Measurements from ENCODE around the gene CEP85. TPM values are rescaled to one million over a fixed set of nuclear protein-coding genes. Genes with fewer than 3 reads are reported as not detected.

The CEP85 gene
- total and polyA plus RNA-seq, 9 of the 15 experiments (the other 6 are each of a cell fraction or from before 2014, with no cell fraction given): 42.1 to 140 (median 92.6) TPM

- TF ChIP-seq FOXP4 (CRISPR knock-in tag; IDR thresholded peaks at IDR 0.05; ENCODE audit: borderline replicate concordance) (no peak), FOXA3 (CRISPR knock-in tag; conservative IDR thresholded peaks at IDR 0.05 in 1 of 2, IDR thresholded peaks at IDR 0.05 in 1 of 2) (no peak), MYNN (IDR thresholded peaks at IDR 0.05) (no peak), MYNN (CRISPR knock-in tag; IDR thresholded peaks at IDR 0.05) (no peak), GATAD2A (IDR thresholded peaks at IDR 0.05) (no peak), ZNF165 (CRISPR knock-in tag; IDR thresholded peaks at IDR 0.05; ENCODE audit: borderline replicate concordance) (no peak), NR3C1 (CRISPR knock-in tag; IDR thresholded peaks at IDR 0.05) (no peak), SUPT5H (IDR thresholded peaks at IDR 0.05) (no peak), MECOM (CRISPR knock-in tag; IDR thresholded peaks at IDR 0.05) (no peak), RAD21 (CRISPR knock-in tag; conservative IDR thresholded peaks at IDR 0.05 in 1 of 2, IDR thresholded peaks at IDR 0.05 in 1 of 2) (peak; percentile 57 to 82), CTBP1 (IDR thresholded peaks at IDR 0.05; ENCODE audit: borderline replicate concordance) (peak; percentile 97), ZBTB7A (IDR thresholded peaks at IDR 0.05; ENCODE audit: borderline replicate concordance, control insufficient read depth, low read depth, low read length) (no peak; the same call in 1 of the 2 replicates), SIRT6 (IDR thresholded peaks at IDR 0.05; ENCODE audit: low read depth, low read length) (no peak), MLLT1 (IDR thresholded peaks at IDR 0.05) (0 out of 4 replicates have a peak, but pooled peaks of 1 of the 2 experiments have one; percentile 48), ZFPM2 (CRISPR knock-in tag; IDR thresholded peaks at IDR 0.05) (no peak), THRA (IDR thresholded peaks at IDR 0.05) (no peak), E2F4 (CRISPR knock-in tag; IDR thresholded peaks at IDR 0.05; ENCODE audit: low read depth) (no peak), HOXB6 (CRISPR knock-in tag; IDR thresholded peaks at IDR 0.05; ENCODE audit: borderline replicate concordance) (no peak), HMBOX1 (IDR thresholded peaks at IDR 0.05) (no peak), ESRRA (IDR thresholded peaks at IDR 0.05; ENCODE audit: borderline replicate concordance, low read depth) (peak; percentile 59), CREB1 (IDR thresholded peaks at IDR 0.05) (no peak), CREB1 (CRISPR knock-in tag; IDR thresholded peaks at IDR 0.05) (no peak), PCBP2 (IDR thresholded peaks at IDR 0.05; ENCODE audit: low read depth, low read length, poor library complexity, severe bottlenecking) (no peak)
These were observed 43.5 kb upstream of the CEP85 start, which contains the start of gene CATSPER4 (continued) for GRCh38 chr1:26190373-26190987.

Measured in K562 (cell line).